Measurements from ENCODE around the gene COMT.
A peak's percentile ranks its signal among the peaks of the same experiment; 100 is the strongest.

COMT gene

GRCh38 chr22:20014526-20015186 is 73.1 kb downstream of the COMT start:
- no peak for DNase-seq

GRCh38 chr22:20015187-20015625 is 73.6 kb downstream of the COMT start:
- DNase-seq: no peak

- DNase-seq: peak; percentile 18
These were observed 74.6 kb downstream of the COMT start for GRCh38 chr22:20015971-20016733.

GRCh38 chr22:20016734-20017621 is 75.4 kb downstream of the COMT start, which contains the start of gene ARVCF:
Gene ARVCF, minus strand, starts transcription at chr22:20016823. Its CDS starts 26,029 bp downstream, at chr22:19990794.
- peak; percentile 89 for DNase-seq

- DNase-seq: no peak
These were observed 76.0 kb downstream of the COMT start for GRCh38 chr22:20017622-20017958.

- DNase-seq: no peak
These were observed 76.4 kb downstream of the COMT start for GRCh38 chr22:20018001-20018400.

All from effector CD4-positive, alpha-beta T cell (primary cell).